ENCODE data around the gene PHLDB3. TPM values are rescaled to one million over a fixed set of nuclear protein-coding genes. Genes with fewer than 3 reads are reported as not detected.

PHLDB3 gene
- total RNA-seq, 1 experiment from 2014 or later = 8.5 TPM

GRCh38 chr19:43469160-43469480 is 35.4 kb downstream of the PHLDB3 start:
- no peak overlapping the region for H3T11ph ChIP-seq (ENCODE audit: low read length)
- no peak overlapping the region for H3K4me3 Mint-ChIP-seq
- H3K9ac ChIP-seq (ENCODE audit: extremely low read depth, insufficient read length, low read length) = no peak overlapping the region
- H3K23me2 ChIP-seq (ENCODE audit: insufficient read length, low read depth, low read length, poor library complexity, severe bottlenecking) = peaks cover 3% of the 10 kb centered on the region
- DNase-seq = no peak
- no peak overlapping the region for H4K91ac ChIP-seq (ENCODE audit: insufficient read length, low read depth, low read length)
- no peak overlapping the region for H4K5ac ChIP-seq (ENCODE audit: insufficient read length, low read depth, low read length)
- no peak overlapping the region for H3K14ac ChIP-seq (ENCODE audit: insufficient read depth, low read length)
- H4K8ac ChIP-seq (replicated peaks; ENCODE audit: insufficient read length, low read depth, low read length) = no peak overlapping the region
- no peak overlapping the region for H2BK20ac ChIP-seq (ENCODE audit: low read depth, low read length, poor library complexity, severe bottlenecking)
- H3K79me2 ChIP-seq (ENCODE audit: insufficient read depth, low read length) = no peaks in the 10 kb centered on the region
- no peaks in the 10 kb centered on the region for H3K9me3 Mint-ChIP-seq
- no peak overlapping the region for H3K4me2 ChIP-seq (ENCODE audit: insufficient read depth, insufficient read length, low read length)
- no peak overlapping the region for H2AK5ac ChIP-seq (ENCODE audit: insufficient read length, low read length)
- peaks cover 8 to 12% of the 10 kb centered on the region in 2 experiments for H3K4me1 Mint-ChIP-seq
- H3K18ac ChIP-seq (ENCODE audit: insufficient read length, low read depth, low read length) = no peak overlapping the region
- peaks cover 44% of the 10 kb centered on the region for H3K27me3 Mint-ChIP-seq (ENCODE audit: low read depth)
- H2BK12ac ChIP-seq (ENCODE audit: insufficient read length, low read depth, low read length) = no peak overlapping the region
- H3K27ac Mint-ChIP-seq = no peak overlapping the region
- H3K27ac ChIP-seq (ENCODE audit: insufficient read length, low read depth, low read length) = no peak overlapping the region
- H2AFZ ChIP-seq (ENCODE audit: low read length) = no peak overlapping the region
- WGBS (ENCODE audit: extremely low coverage, insufficient read length, low lambda C conversion rate) = no CpG with 5 or more reads among the region's 1 CpG
- no peak for TF ChIP-seq CTCF (conservative IDR thresholded peaks at IDR 0.05)
- no peak overlapping the region for H3K23ac ChIP-seq (ENCODE audit: insufficient read length, low read depth, low read length)
- H2BK15ac ChIP-seq (ENCODE audit: low read depth, low read length) = no peak overlapping the region
- H3K27me3 ChIP-seq (ENCODE audit: insufficient read depth, low read length) = no peaks in the 10 kb centered on the region; the same call in 1 of the 2 replicates
- no peak overlapping the region for H3K4ac ChIP-seq (ENCODE audit: low read depth, low read length)
- no peak overlapping the region for H2BK120ac ChIP-seq (ENCODE audit: low read depth, low read length, poor library complexity, severe bottlenecking)
- H4K20me1 ChIP-seq (ENCODE audit: control insufficient read depth, insufficient read depth, insufficient read length) = no peaks in the 10 kb centered on the region
- H3K9me3 ChIP-seq (ENCODE audit: control insufficient read depth, low read depth, low read length) = no peaks in the 10 kb centered on the region
- no peak overlapping the region for H3K56ac ChIP-seq (ENCODE audit: insufficient read length, low read depth, low read length)
- no peaks in the 10 kb centered on the region for H3K4me1 ChIP-seq (ENCODE audit: insufficient read depth, low read length)
- no peaks in the 10 kb centered on the region for H3K79me1 ChIP-seq (ENCODE audit: insufficient read depth, low read depth, low read length, poor library complexity, severe bottlenecking)
- H2BK5ac ChIP-seq (ENCODE audit: insufficient read length, low read length) = no peak overlapping the region
- H3K36me3 Mint-ChIP-seq (ENCODE audit: insufficient read depth in 1 of 3, low read depth in 3 of 3) = no peaks in the 10 kb centered on the region
